MCF 10A (cell line): ENCODE measurements around the gene SLC23A1. TPM values are rescaled to one million over a fixed set of nuclear protein-coding genes. Genes with fewer than 3 reads are reported as not detected.

Source experiments
- BruUV-seq: library from RNA; stranded (reverse); fragments of 400-500 nt; replicated peaks from 2 replicates; lab custom pipeline; 2021; lab: Mats Ljungman, UMichigan
- CTCF ChIA-PET: fragments of 300-600 bp; sonication (Branson Sonifier 250); formaldehyde crosslinking; extraction: SDS; loops from one replicate; lab custom pipeline; 2021; ENCODE audit warnings: antibody characterized with exemption, inconsistent platforms; lab: Yijun Ruan, JAX
- POLR2A ChIA-PET: fragments of 300-600, 350-650 bp; sonication (Branson Sonifier 250); formaldehyde crosslinking; extraction: SDS; loops from one replicate; lab custom pipeline; 2020; ENCODE audit warnings: antibody characterized with exemption, inconsistent platforms; lab: Yijun Ruan, JAX
- DNase-seq: peaks from one replicate; pipeline ENCODE4 v3.0.0-alpha.2; 2018; ENCODE audit not compliant: unreplicated experiment
- H3K27ac Mint-ChIP-seq: one replicate; pipeline ENCODE4 v1.8.0; 2022; ENCODE audit warnings: mild to moderate bottlenecking, low read depth, mixed read lengths; ENCODE audit not compliant: unreplicated experiment
- H3K27me3 Mint-ChIP-seq: one replicate; pipeline ENCODE4 v1.8.0; 2022; ENCODE audit warnings: mixed read lengths; ENCODE audit not compliant: insufficient read depth, unreplicated experiment
- H3K36me3 Mint-ChIP-seq: one replicate; pipeline ENCODE4 v1.8.0; 2022; ENCODE audit warnings: mild to moderate bottlenecking, moderate library complexity, mixed read lengths; ENCODE audit not compliant: insufficient read depth, unreplicated experiment
- H3K4me1 Mint-ChIP-seq: one replicate; pipeline ENCODE4 v1.8.0; 2022; ENCODE audit warnings: mixed read lengths; ENCODE audit not compliant: insufficient read depth, unreplicated experiment
- H3K4me3 Mint-ChIP-seq: one replicate; pipeline ENCODE4 v1.8.0; 2022; ENCODE audit warnings: mild to moderate bottlenecking, moderate library complexity, mixed read lengths; ENCODE audit not compliant: unreplicated experiment
- H3K9me3 Mint-ChIP-seq: one replicate; pipeline ENCODE4 v1.8.0; 2022; ENCODE audit warnings: mixed read lengths; ENCODE audit not compliant: unreplicated experiment
- CTCF ChIP-seq: fragments of 200-600 bp; IDR thresholded peaks from one replicate; pipeline ENCODE4 v1.8.0; 2022; ENCODE audit warnings: antibody characterized with exemption, mild to moderate bottlenecking; ENCODE audit not compliant: unreplicated experiment
- intact Hi-C: fragments of 100-400 bp; cut with micrococcal nuclease; formaldehyde crosslinking; loops from 2 replicates; pipeline ENCODE4 v1.14.1; 2022
- total RNA-seq: library from RNA; stranded (reverse); gene quantifications from 2 replicates; pipeline ENCODE4 v1.2.3, GENCODE V29; 2022

Gene SLC23A1
- total RNA-seq, 1 experiment from 2014 or later = not detected

- no peak overlapping the region for H3K4me3 Mint-ChIP-seq
- peak; percentile 43 for DNase-seq
- H3K36me3 Mint-ChIP-seq = peaks cover 19% of the 10 kb centered on the region
- no TSS peak for BruUV-seq
- peaks cover 11% of the 10 kb centered on the region for H3K4me1 Mint-ChIP-seq
- H3K9me3 Mint-ChIP-seq = no peaks in the 10 kb centered on the region
- TF ChIP-seq CTCF = no peak
- H3K27ac Mint-ChIP-seq = no peak overlapping the region
- H3K27me3 Mint-ChIP-seq = no peaks in the 10 kb centered on the region
- ChIA-PET CTCF (interaction anchor here (0.7 kb wide), 1 partner anchor 34 kb away, joined by 3 read pairs; no protein-coding TSS in a partner anchor), POLR2A (interaction anchor here (0.7 to 0.8 kb wide), 2 partner anchors 10 to 1045 kb away, joined by 3 read pairs; no protein-coding TSS in a partner anchor)
- intact Hi-C loops = no loop called here
These were observed 12.9 kb upstream of the SLC23A1 start for GRCh38 chr5:139395844-139396640.

- TF ChIP-seq CTCF = no peak
- CTCF ChIA-PET = no interaction called here
- POLR2A ChIA-PET = interaction anchor here (0.5 kb wide), 1 partner anchor 1007 kb away, joined by 3 read pairs; the partner anchor contains the start of gene ANKHD1
- H3K27ac Mint-ChIP-seq = no peak within 1 kb of the TSS
- no TSS peak for BruUV-seq
- H3K4me3 Mint-ChIP-seq = no peak within 1 kb of the TSS
- H3K27me3 Mint-ChIP-seq = no peaks in the 10 kb centered on the region
- no peak for DNase-seq
- H3K4me1 Mint-ChIP-seq = peaks cover 16% of the 10 kb centered on the region
- H3K36me3 Mint-ChIP-seq = peaks cover 17% of the 10 kb centered on the region
- intact Hi-C loops = no loop called here
- H3K9me3 Mint-ChIP-seq = no peaks in the 10 kb centered on the region
These were observed 11.8 kb upstream of the SLC23A1 start, which contains the start of gene PROB1 for GRCh38 chr5:139394654-139395566. Gene PROB1 (minus strand): TSS chr5:139395104. CDS start chr5:139395081, 23 bp downstream.

GRCh38 chr5:139394123-139394653, 11.1 kb upstream of the SLC23A1 start:
- POLR2A ChIA-PET = no interaction called here
- intact Hi-C loops = no loop called here
- no peak for TF ChIP-seq CTCF
- peaks cover 16% of the 10 kb centered on the region for H3K4me1 Mint-ChIP-seq
- H3K4me3 Mint-ChIP-seq = no peak overlapping the region
- BruUV-seq = no TSS peak
- no peak overlapping the region for H3K27ac Mint-ChIP-seq
- H3K36me3 Mint-ChIP-seq = peaks cover 9% of the 10 kb centered on the region
- DNase-seq = no peak
- H3K27me3 Mint-ChIP-seq = no peaks in the 10 kb centered on the region
- CTCF ChIA-PET = no interaction called here
- no peaks in the 10 kb centered on the region for H3K9me3 Mint-ChIP-seq
